ENCODE results near the gene ADCY9.
A peak's percentile ranks its signal among the peaks of the same experiment; 100 is the strongest.

ADCY9 gene

DNA sequence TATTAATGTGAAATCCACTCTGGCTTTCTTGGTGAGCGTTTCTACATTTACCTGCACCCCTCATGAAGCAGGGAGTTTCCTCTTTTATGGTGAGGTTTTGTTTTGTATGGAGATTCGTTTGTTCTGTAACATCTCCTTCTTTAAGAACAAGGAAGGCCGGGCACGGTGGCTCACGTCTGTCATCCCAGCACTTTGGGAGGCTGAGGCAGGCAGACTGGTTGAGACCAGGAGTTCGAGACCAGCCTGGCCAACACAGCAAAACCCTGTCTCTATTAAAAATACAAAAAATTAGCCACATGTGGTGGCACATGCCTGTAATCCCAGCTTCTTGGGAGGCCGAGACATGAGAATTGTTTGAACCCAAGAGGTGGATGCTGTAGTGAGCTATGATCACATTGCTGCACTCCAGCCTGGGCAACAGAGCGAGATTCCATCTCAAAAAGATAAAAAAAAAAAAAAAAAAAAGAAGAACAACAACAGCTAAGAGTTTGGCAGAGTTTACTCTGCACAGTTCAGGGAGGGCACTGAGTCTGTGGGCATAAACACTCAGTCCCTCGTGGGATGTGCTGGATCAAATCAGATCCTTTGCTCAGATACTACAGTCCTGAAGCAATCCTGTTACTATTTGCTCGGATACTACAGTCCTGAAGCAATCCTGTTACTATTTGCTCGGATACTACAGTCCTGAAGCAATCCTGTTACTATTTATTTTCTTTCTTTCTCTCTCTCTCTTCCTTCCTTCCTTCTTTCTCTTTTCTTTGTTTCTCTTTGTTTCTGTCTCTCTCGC, 28.9 kb downstream of the ADCY9 start:
- no peak for DNase-seq (ENCODE audit: extremely low read depth, low read depth)
- TF ChIP-seq, protein P1, sequence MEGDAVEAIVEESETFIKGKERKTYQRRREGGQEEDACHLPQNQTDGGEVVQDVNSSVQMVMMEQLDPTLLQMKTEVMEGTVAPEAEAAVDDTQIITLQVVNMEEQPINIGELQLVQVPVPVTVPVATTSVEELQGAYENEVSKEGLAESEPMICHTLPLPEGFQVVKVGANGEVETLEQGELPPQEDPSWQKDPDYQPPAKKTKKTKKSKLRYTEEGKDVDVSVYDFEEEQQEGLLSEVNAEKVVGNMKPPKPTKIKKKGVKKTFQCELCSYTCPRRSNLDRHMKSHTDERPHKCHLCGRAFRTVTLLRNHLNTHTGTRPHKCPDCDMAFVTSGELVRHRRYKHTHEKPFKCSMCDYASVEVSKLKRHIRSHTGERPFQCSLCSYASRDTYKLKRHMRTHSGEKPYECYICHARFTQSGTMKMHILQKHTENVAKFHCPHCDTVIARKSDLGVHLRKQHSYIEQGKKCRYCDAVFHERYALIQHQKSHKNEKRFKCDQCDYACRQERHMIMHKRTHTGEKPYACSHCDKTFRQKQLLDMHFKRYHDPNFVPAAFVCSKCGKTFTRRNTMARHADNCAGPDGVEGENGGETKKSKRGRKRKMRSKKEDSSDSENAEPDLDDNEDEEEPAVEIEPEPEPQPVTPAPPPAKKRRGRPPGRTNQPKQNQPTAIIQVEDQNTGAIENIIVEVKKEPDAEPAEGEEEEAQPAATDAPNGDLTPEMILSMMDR (IDR thresholded peaks at IDR 0.05; ENCODE audit: low read depth, low read length) = no peak

DNA sequence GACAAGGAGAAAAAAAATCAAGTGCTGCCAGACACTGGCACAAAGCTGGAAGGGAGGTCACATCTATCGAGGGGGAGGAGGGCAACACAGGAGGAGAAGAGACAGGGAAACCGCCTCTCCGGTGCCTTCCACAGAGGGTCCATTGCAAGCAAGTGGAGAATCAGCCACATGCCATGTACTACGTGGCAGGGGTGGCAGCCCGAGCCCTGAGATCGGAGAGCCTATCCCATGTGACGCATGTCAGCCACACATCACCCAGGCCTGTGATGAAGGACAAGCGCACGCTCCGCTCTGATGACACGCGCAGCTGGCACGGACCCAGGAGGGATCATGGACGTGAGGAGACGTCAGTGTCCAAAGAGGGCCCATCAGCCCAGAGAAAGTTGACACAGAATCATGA, 30.1 kb downstream of the ADCY9 start:
- TF ChIP-seq, protein P1 (IDR thresholded peaks at IDR 0.05; ENCODE audit: low read depth, low read length) = no peak
- no peak for DNase-seq (ENCODE audit: extremely low read depth, low read depth)

DNA sequence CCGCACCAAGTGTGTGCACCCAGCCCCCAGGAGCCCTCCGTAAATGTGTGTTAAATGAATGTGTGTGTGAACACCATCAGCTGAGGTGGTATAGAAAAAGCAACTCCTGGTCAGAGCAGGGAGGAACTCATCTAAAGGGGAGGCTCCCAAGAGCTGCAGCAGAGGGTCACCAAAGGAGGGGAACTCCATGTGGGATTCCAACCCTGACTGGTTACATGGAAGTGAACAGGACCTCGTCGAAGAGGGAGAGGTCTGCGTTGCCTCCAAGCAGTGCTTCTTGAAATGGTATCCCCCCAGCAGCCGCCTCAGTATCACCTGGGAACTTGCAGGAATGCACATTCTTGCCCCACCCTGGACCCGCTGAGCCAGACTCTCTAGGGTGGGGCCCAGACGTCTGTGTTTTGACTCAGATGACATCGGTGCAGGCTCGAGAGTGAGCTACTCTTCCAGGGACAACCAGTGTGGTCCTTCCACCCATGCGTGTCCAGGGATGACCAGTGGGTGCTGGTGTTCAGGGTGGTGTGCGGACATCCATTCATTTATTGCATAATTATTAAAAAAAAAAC, 30.8 kb downstream of the ADCY9 start:
- TF ChIP-seq, protein P1 (IDR thresholded peaks at IDR 0.05; ENCODE audit: low read depth, low read length) = no peak
- no peak for DNase-seq (ENCODE audit: extremely low read depth, low read depth)

DNA sequence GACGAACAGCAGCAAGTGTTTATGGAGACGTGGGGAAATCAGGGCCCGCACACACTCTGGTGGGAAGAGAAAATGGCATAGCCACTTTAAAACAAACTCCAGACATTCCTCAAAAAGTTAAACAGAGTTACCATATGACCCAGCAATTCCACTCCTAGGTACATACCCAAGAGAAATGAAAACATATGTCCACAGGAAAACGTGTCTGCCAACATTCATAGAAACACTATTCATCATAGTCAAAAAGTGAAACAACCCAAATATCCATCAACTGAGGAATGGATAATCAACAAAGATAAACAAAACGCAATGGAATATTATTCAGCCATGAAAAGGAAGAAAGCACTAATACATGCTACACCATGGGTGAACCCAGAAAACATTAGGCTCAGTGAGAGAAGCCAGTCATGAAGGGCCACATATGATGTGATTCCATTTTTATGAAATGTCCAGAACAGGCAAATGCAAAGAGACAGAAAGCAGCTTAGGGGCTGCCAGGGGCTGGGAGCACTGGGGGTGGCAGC, 32.8 kb downstream of the ADCY9 start:
- TF ChIP-seq, protein P1 (IDR thresholded peaks at IDR 0.05; ENCODE audit: low read depth, low read length) = no peak
- DNase-seq (ENCODE audit: extremely low read depth, low read depth) = no peak

DNA sequence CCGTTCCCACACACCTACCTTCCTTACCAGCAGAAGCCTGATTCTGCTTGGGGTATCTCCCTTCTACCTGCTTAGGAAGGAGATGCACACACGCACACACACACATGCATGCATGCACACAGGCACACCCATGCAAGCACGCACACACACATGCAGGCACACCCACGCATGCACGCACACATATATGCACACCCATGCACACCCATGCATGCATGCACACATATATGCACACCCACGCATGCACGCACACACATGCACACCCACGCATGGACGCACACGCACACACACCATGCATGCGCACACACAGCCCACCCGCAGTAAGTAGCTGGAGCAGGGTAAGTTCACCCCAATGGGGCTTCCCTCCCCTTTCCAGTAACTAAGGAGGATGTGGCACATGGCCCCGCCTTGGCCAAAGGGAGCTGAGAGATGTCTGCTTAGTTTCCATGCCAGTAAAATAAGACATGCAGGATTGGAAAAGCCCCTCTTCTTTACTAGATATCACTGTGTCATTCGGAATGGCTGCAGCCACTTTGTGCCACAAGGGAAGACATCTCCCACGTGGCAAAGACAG, 33.7 kb downstream of the ADCY9 start:
- no peak for DNase-seq (ENCODE audit: extremely low read depth, low read depth)
- TF ChIP-seq, protein P1 (IDR thresholded peaks at IDR 0.05; ENCODE audit: low read depth, low read length) = no peak

DNA sequence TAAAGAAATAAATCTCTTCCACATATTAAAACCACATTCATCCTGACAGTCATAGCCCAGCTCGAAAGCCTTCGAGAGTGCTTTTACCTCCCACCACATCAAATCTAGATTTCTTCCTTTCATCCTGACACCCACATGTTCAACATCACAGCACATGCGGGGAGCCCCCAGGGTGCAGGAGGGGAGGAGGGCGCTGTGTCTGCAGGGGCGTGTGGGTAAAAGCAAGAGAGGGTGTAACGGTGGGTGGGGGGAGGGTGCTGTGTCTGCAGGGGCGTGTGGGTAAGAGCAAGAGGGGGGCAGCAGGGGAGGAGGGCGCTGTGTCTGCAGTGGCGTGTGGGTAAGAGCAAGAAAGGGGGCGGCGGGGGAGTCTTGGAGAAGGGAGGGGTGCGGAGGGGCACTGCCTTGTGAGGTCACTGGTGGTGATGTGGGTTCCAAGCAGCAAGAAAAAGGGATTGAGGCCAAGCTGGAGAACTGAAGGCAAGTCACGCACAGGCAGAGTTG, 34.7 kb downstream of the ADCY9 start:
- peak; percentile 49 for DNase-seq (ENCODE audit: extremely low read depth, low read depth)

More for the DNA sequence above, 34.7 kb downstream of the ADCY9 start:
- TF ChIP-seq, protein P1 (IDR thresholded peaks at IDR 0.05; ENCODE audit: low read depth, low read length) = no peak
